Neuronal stem cell (in vitro differentiated cells): ENCODE data around the gene SPX.

ENCODE experiments used
- DNase-seq: peaks from one replicate; pipeline ENCODE4 v3.0.0-alpha.2; 2013; ENCODE audit warnings: low spot score
- H2AFZ ChIP-seq: one replicate; pipeline ENCODE4 v1.6.1; 2013; ENCODE audit warnings: mild to moderate bottlenecking, low read length, inconsistent platforms
- H2AK5ac ChIP-seq: 2 replicates; pipeline ENCODE4 v1.6.1; 2013; ENCODE audit warnings: low read depth, mild to moderate bottlenecking, inconsistent platforms, low read length, moderate library complexity, mixed read lengths
- H2BK120ac ChIP-seq: 2 replicates; pipeline ENCODE4 v1.6.1; 2013; ENCODE audit warnings: low read depth, mild to moderate bottlenecking, inconsistent platforms, low read length, moderate library complexity, mixed read lengths
- H2BK12ac ChIP-seq: one replicate; pipeline ENCODE4 v1.6.1; 2013; ENCODE audit warnings: low read length, inconsistent platforms
- H2BK15ac ChIP-seq: 2 replicates; pipeline ENCODE4 v1.6.1; 2013; ENCODE audit warnings: mild to moderate bottlenecking, low read length, inconsistent platforms, mixed read lengths
- H2BK5ac ChIP-seq: one replicate; pipeline ENCODE4 v1.6.1; 2013; ENCODE audit warnings: inconsistent platforms, mild to moderate bottlenecking, low read length, moderate library complexity
- H3K14ac ChIP-seq: one replicate; pipeline ENCODE4 v1.6.1; 2013; ENCODE audit warnings: low read length, inconsistent platforms
- H3K18ac ChIP-seq: 2 replicates; pipeline ENCODE4 v1.6.1; 2013; ENCODE audit warnings: low read length, inconsistent platforms
- H3K23ac ChIP-seq: 2 replicates; pipeline ENCODE4 v1.6.1; 2013; ENCODE audit warnings: low read depth, mild to moderate bottlenecking, mixed read lengths, low read length, inconsistent platforms; ENCODE audit not compliant: poor library complexity
- H3K27ac ChIP-seq: replicated peaks from 3 replicates; pipeline ENCODE4 v1.5.1; 2013; ENCODE audit warnings: low read length, inconsistent platforms
- H3K27me3 ChIP-seq, 3 experiments: 2 replicates each; pipeline ENCODE4 v1.6.1; 2013; ENCODE audit warnings: low read length in 3 of 3, mild to moderate bottlenecking in 2 of 3, inconsistent platforms in 1 of 3, low read depth in 1 of 3, mixed read lengths in 1 of 3, moderate library complexity in 1 of 3; ENCODE audit not compliant: control insufficient read depth in 3 of 3, insufficient read depth in 3 of 3
- H3K36me3 ChIP-seq, 2 donors: replicated peaks in 1 of 2; 2 replicates each; pipeline ENCODE4 v1.6.1; 2013; ENCODE audit warnings: low read length in 2 of 2; ENCODE audit not compliant: control insufficient read depth in 2 of 2, insufficient read depth in 2 of 2
- H3K4ac ChIP-seq: 2 replicates; pipeline ENCODE4 v1.6.1; 2013; ENCODE audit warnings: inconsistent platforms, mild to moderate bottlenecking, low read length, moderate library complexity
- H3K4me1 ChIP-seq, 2 donors: 1 replicate in 1 of 2; 2 replicates in 1 of 2; pipeline ENCODE4 v1.6.1; 2013; ENCODE audit warnings: low read length in 2 of 2, low read depth in 1 of 2; ENCODE audit not compliant: control insufficient read depth in 2 of 2, insufficient read depth in 1 of 2
- H3K4me2 ChIP-seq: one replicate; pipeline ENCODE4 v1.6.1; 2013; ENCODE audit warnings: mild to moderate bottlenecking, low read length, inconsistent platforms; ENCODE audit not compliant: insufficient read depth, poor library complexity, severe bottlenecking
- H3K4me3 ChIP-seq, 2 donors: 2 replicates each; pipeline ENCODE4 v1.5.1; 2013; ENCODE audit warnings: low read length in 2 of 2, mild to moderate bottlenecking in 2 of 2, inconsistent platforms in 1 of 2, moderate library complexity in 1 of 2
- H3K79me1 ChIP-seq: one replicate; pipeline ENCODE4 v1.6.1; 2013; ENCODE audit warnings: low read depth, mild to moderate bottlenecking, inconsistent platforms, low read length, moderate library complexity
- H3K9ac ChIP-seq: one replicate; pipeline ENCODE4 v1.6.1; 2013; ENCODE audit warnings: mild to moderate bottlenecking, low read depth, low read length, inconsistent platforms; ENCODE audit not compliant: poor library complexity
- H3K9me3 ChIP-seq, 2 donors: replicated peaks in 1 of 2; 2 replicates each; pipeline versions ENCODE3 to v1.6.1; 2013; ENCODE audit warnings: low read length in 2 of 2, mild to moderate bottlenecking in 2 of 2, inconsistent platforms in 1 of 2, low read depth in 1 of 2, mixed read lengths in 1 of 2, moderate library complexity in 1 of 2; ENCODE audit not compliant: control insufficient read depth in 2 of 2, insufficient read depth in 1 of 2
- H4K8ac ChIP-seq: one replicate; pipeline ENCODE4 v1.6.1; 2013; ENCODE audit warnings: low read depth, mild to moderate bottlenecking, inconsistent platforms, low read length, moderate library complexity
- H4K91ac ChIP-seq: one replicate; pipeline ENCODE4 v1.6.1; 2013; ENCODE audit warnings: low read length, low read depth, mild to moderate bottlenecking, inconsistent platforms; ENCODE audit not compliant: poor library complexity
- WGBS, 2 donors: extraction: QIAGEN DNeasy Blood & Tissue Kit; methylation state at CpG; one replicate each; pipeline ENCODE4 v1.1.7; 2013; ENCODE audit warnings: missing lambda C conversion rate in 2 of 2, mixed read lengths in 1 of 2; ENCODE audit not compliant: insufficient read length in 2 of 2, insufficient replicate concordance in 1 of 2; ENCODE audit errors: extremely low coverage in 2 of 2; 5-methylcytosine and 5-hydroxymethylcytosine counted together

The SPX gene

DNA sequence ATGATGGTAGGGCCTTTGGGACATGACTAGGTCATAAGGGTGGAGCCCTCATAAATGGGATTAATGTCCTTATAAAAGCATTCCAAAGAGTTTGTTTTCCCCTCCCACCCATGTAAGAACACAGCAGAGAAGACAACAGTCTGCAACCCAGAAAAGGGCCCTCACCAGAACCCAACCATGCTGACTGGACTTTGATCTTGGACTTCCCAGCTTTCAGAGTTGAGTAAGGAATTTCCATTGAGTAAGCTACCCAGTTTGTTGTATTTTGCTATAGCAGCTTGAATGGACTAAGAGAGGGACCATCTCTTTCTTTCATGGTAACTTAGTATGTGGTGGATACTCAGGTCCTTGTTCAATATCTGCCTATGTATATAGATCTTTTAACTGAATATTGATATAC lies 2.9 kb upstream of the SPX start:
- H4K8ac ChIP-seq = no peak overlapping the region
- H3K4ac ChIP-seq = no peak overlapping the region

DNA sequence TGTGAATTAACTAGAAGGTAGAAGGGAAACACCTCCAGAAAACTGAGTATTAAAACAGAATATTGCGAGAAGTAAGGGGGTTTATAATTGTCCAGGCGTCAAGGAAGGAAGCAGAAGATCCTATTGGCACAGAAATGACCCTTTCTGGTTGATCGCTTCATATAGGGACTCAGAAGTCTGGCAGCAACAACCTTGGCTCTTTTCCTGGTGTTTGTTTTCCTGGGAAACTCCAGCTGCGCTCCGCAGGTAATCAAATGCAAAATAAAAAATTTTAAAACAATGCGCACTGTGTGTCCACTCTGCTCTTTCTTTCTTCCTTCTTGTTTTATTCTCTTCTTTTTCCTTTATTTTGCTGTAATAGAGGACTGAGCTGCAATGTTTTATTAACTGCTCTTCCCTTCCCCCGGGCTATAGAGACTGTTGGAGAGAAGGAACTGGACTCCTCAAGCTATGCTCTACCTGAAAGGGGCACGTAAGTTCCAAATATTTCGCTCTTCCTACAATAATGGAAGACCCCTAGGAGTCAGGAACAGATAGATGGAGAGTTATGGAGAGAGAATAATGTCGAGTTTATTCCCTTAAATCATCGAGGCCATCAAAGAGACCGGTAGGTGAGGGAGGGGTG lies 737 bp downstream of the SPX start:
- Histone ChIP-seq H4K91ac (no peak overlapping the region), H3K9me3 (no peaks in the 10 kb centered on the region), H3K9ac (no peak overlapping the region), H3K18ac (no peak overlapping the region), H3K4me2 (peak overlapping the region; percentile 81), H3K4me1 (peaks cover 0 to 1% of the 10 kb centered on the region in 2 donors), H3K27me3 (peaks cover 0 to 15% (median 11%) of the 10 kb centered on the region in 3 experiments), H2AFZ (peak overlapping the region; percentile 99), H2BK5ac (no peak overlapping the region), H2BK15ac (no peak overlapping the region), H3K4ac (no peak overlapping the region), H2BK12ac (no peak overlapping the region), H3K14ac (no peak overlapping the region), H4K8ac (no peak overlapping the region), H3K27ac (no peak overlapping the region), H3K36me3 (no peaks in the 10 kb centered on the region), H3K23ac (no peak overlapping the region), H3K4me3 (peak overlapping the region; percentile 65 to 89), H3K79me1 (no peaks in the 10 kb centered on the region), H2AK5ac (no peak overlapping the region), H2BK120ac (no peak overlapping the region)
- no CpG with 5 or more reads among the region's 12 CpGs for WGBS, 2 donors
- DNase-seq = no peak

More for the DNA sequence above, 2.9 kb upstream of the SPX start:
- Histone ChIP-seq H2BK120ac (no peak overlapping the region), H2AK5ac (no peak overlapping the region), H3K9me3 (no peaks in the 10 kb centered on the region), H3K4me2 (no peak overlapping the region), H3K79me1 (no peaks in the 10 kb centered on the region), H2AFZ (no peak overlapping the region), H2BK12ac (no peak overlapping the region), H3K14ac (no peak overlapping the region), H2BK15ac (no peak overlapping the region), H3K18ac (no peak overlapping the region), H4K91ac (no peak overlapping the region), H3K27me3 (peaks cover 0 to 11% (median 10%) of the 10 kb centered on the region in 3 experiments), H2BK5ac (no peak overlapping the region), H3K4me1 (peaks cover 0 to 1% of the 10 kb centered on the region in 2 donors), H3K23ac (no peak overlapping the region), H3K4me3 (no peak overlapping the region), H3K36me3 (peaks cover 0 to 3% of the 10 kb centered on the region in 2 donors), H3K9ac (no peak overlapping the region), H3K27ac (no peak overlapping the region)
- no peak for DNase-seq

DNA sequence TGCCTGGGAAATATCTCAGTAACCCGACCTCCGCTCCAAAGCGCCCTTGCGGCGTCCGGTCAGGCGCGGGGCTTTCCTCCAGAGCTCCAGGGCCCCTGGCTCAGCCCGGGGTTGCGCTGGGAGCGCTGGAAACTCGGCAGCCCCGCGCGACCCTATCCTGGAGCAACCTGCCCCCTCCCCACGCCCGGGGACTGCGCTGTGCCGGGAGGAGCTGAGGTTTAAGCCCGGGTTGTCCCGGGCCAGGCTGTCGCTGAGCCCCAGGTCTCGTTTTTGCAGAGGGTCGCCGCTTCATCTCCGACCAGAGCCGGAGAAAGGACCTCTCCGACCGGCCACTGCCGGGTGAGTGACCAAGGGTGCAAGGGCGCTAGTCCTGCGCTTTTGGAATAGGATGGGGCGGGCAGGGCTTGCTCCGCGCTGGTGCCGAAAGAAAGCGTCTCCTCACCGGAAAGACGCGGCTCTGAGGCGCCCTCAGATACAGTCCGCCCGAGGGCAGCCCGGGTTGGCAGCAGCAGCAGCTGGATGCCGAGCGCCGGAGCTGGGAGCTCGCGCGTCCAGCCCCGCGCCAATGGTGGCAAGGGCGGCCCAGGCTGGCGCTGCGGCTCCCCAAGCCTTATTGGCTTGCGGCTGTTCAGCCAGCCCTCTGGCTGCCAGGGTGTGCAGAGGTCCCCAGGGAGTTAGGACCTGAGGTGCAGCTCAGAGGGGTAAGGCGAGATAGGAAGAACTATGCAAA lies 1.5 kb downstream of the SPX start:
- H3K4me2 ChIP-seq = peak overlapping the region; percentile 81
- no peak overlapping the region for H2BK120ac ChIP-seq
- no peaks in the 10 kb centered on the region for H3K36me3 ChIP-seq
- no peak overlapping the region for H4K91ac ChIP-seq
- no peak overlapping the region for H2BK12ac ChIP-seq
- no peaks in the 10 kb centered on the region for H3K9me3 ChIP-seq
- no peak overlapping the region for H2BK5ac ChIP-seq
- WGBS, 2 donors = no CpG with 5 or more reads among the region's 57 CpGs
- peak overlapping the region; percentile 93 for H3K18ac ChIP-seq
- peak; percentile 51 for DNase-seq
- no peaks in the 10 kb centered on the region for H3K79me1 ChIP-seq
- H4K8ac ChIP-seq = no peak overlapping the region
- H3K27me3 ChIP-seq = peaks cover 0 to 15% (median 11%) of the 10 kb centered on the region in 3 experiments
- peak overlapping the region; percentile 99 for H2AFZ ChIP-seq
- no peak overlapping the region for H3K23ac ChIP-seq
- H3K14ac ChIP-seq = no peak overlapping the region
- no peak overlapping the region for H3K4ac ChIP-seq
- H2BK15ac ChIP-seq = peak overlapping the region; percentile 13
- peaks cover 0 to 1% of the 10 kb centered on the region in 2 donors for H3K4me1 ChIP-seq
- H2AK5ac ChIP-seq = no peak overlapping the region
- H3K9ac ChIP-seq = peak overlapping the region; percentile 78
- H3K4me3 ChIP-seq = peak overlapping the region; percentile 65 to 89
- no peak overlapping the region for H3K27ac ChIP-seq

DNA sequence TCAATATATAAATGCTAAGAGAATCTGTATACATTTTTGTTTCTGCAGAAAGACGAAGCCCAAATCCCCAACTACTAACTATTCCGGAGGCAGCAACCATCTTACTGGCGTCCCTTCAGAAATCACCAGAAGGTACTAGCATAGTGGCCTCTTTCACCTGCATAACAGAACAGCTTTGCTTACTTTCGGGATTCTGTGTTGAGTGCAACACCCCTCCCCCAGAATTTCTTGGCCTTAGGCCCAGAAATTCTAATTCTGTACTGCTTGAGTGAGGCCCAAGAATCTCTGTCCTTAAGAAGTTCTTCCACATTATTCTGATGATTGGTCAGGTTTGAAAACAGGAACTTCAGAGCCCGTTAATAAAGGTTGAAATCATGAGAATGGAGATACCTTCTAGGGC lies 2.9 kb downstream of the SPX start:
- no CpG with 5 or more reads among the region's 5 CpGs for WGBS, 2 donors
- Histone ChIP-seq H3K27me3 (peaks cover 0 to 15% (median 11%) of the 10 kb centered on the region in 3 experiments), H4K8ac (no peak overlapping the region)

More for the DNA sequence above, 2.9 kb downstream of the SPX start:
- no peak for DNase-seq
- Histone ChIP-seq H3K36me3 (no peaks in the 10 kb centered on the region), H2BK120ac (no peak overlapping the region), H3K14ac (no peak overlapping the region), H3K4me1 (peaks cover 0 to 1% of the 10 kb centered on the region in 2 donors), H3K9me3 (no peaks in the 10 kb centered on the region), H4K91ac (no peak overlapping the region), H3K9ac (no peak overlapping the region), H3K27ac (no peak overlapping the region), H2BK12ac (no peak overlapping the region), H3K4ac (no peak overlapping the region), H2AFZ (no peak overlapping the region), H3K23ac (no peak overlapping the region), H2AK5ac (no peak overlapping the region), H2BK5ac (no peak overlapping the region), H3K18ac (no peak overlapping the region), H3K79me1 (no peaks in the 10 kb centered on the region), H3K4me3 (no peak overlapping the region), H3K4me2 (no peak overlapping the region), H2BK15ac (no peak overlapping the region)
